PC-9 (cell line): Measurements from ENCODE around the gene ZDHHC14. TPM values are rescaled to one million over a fixed set of nuclear protein-coding genes. Genes with fewer than 3 reads are reported as not detected.

ENCODE experiments used
- BruUV-seq: library from RNA; stranded (reverse); fragments of 400-500 nt; replicated peaks from 2 replicates; lab custom pipeline; 2021; lab: Mats Ljungman, UMichigan
- CTCF ChIA-PET: fragments of 300-600 bp; sonication (Branson Sonifier 250); formaldehyde crosslinking; loops from one replicate; lab custom pipeline; 2022; ENCODE audit warnings: antibody characterized with exemption; lab: Charles Lee
- POLR2A ChIA-PET: fragments of 300-600 bp; sonication (Branson Sonifier 250); formaldehyde crosslinking; loops from one replicate; lab custom pipeline; 2022; ENCODE audit warnings: antibody characterized with exemption; ENCODE audit not compliant: unreplicated experiment; lab: Charles Lee
- DNase-seq, 2 experiments: peaks; one replicate each; pipeline versions ENCODE4 v3.0.0 to v3.0.0-alpha.2; 2015 to 2022; ENCODE audit warnings: mixed read lengths in 1 of 2
- H2AFZ ChIP-seq: fragments of 200-600 bp; sonication (generic); 2 replicates; pipeline ENCODE4 v1.8.1; 2017; ENCODE audit warnings: antibody characterized with exemption
- H3F3A ChIP-seq: fragments of 200-600 bp; sonication (generic); 2 replicates; pipeline ENCODE4 v1.8.1; 2017; ENCODE audit warnings: antibody characterized with exemption, mild to moderate bottlenecking, low read depth; ENCODE audit not compliant: insufficient read depth
- H3K27ac ChIP-seq: fragments of 200-600 bp; sonication (generic); 2 replicates; pipeline ENCODE4 v1.6.1; 2016; ENCODE audit warnings: mixed run types
- H3K27me3 ChIP-seq: fragments of 200-600 bp; sonication (generic); 2 replicates; pipeline ENCODE4 v1.6.1; 2016; ENCODE audit warnings: low read depth, mixed run types; ENCODE audit not compliant: insufficient read depth
- H3K36me3 ChIP-seq: fragments of 200-600 bp; sonication (generic); 2 replicates; pipeline ENCODE4 v1.6.1; 2016; ENCODE audit warnings: low read depth, mixed run types
- H3K4me1 ChIP-seq: fragments of 200-600 bp; sonication (generic); replicated peaks from 2 replicates; pipeline ENCODE4 v1.6.1; 2016; ENCODE audit warnings: mixed run types; ENCODE audit not compliant: insufficient read depth
- H3K4me2 ChIP-seq: fragments of 200-600 bp; sonication (generic); 2 replicates; pipeline ENCODE4 v1.6.1; 2017; ENCODE audit warnings: mixed run types
- H3K4me3 ChIP-seq: fragments of 200-600 bp; sonication (generic); 2 replicates; pipeline ENCODE4 v1.6.1; 2016; ENCODE audit warnings: mixed run types
- H3K79me2 ChIP-seq: fragments of 200-600 bp; sonication (generic); 2 replicates; pipeline ENCODE4 v1.6.1; 2017; ENCODE audit warnings: low read depth, mixed run types
- H3K9me2 ChIP-seq: fragments of 200-600 bp; sonication (generic); 2 replicates; pipeline ENCODE4 v1.8.1; 2017; ENCODE audit warnings: mild to moderate bottlenecking; ENCODE audit not compliant: insufficient read depth
- H3K9me3 ChIP-seq: fragments of 200-600 bp; sonication (generic); 2 replicates; pipeline ENCODE4 v1.8.1; 2016; ENCODE audit warnings: low read depth; ENCODE audit not compliant: insufficient read depth
- H4K20me1 ChIP-seq: fragments of 200-600 bp; sonication (generic); 2 replicates; pipeline ENCODE4 v1.8.1; 2017; ENCODE audit not compliant: insufficient read depth
- CTCF ChIP-seq: fragments of 200-600 bp; sonication (generic); conservative IDR thresholded peaks from 2 replicates; pipeline ENCODE4 v1.6.1; 2017; ENCODE audit warnings: mixed run types, antibody characterized with exemption, mild to moderate bottlenecking, moderate library complexity
- EZH2 ChIP-seq: fragments of 200-600 bp; sonication (generic); IDR thresholded peaks from 2 replicates; pipeline ENCODE4 v1.8.0; 2017; ENCODE audit warnings: antibody characterized with exemption, low read depth
- intact Hi-C: fragments of 100-400 bp; cut with micrococcal nuclease; formaldehyde crosslinking; loops from one replicate; pipeline ENCODE4 v1.10.0; 2022; ENCODE audit not compliant: unreplicated experiment
- total RNA-seq: library from RNA; stranded (reverse); gene quantifications from 2 replicates; pipeline ENCODE4 v1.2.3, GENCODE V29; 2021

Gene ZDHHC14
- total RNA-seq, 1 experiment from 2014 or later = 5.6 TPM

- H3K27ac ChIP-seq = no peak overlapping the region
- H3K9me3 ChIP-seq = no peaks in the 10 kb centered on the region
- ChIA-PET CTCF (no interaction called here), POLR2A (no interaction called here)
- H3F3A ChIP-seq = peaks cover 8% of the 10 kb centered on the region; the same call in 1 of the 2 replicates
- H2AFZ ChIP-seq = no peak overlapping the region
- H3K36me3 ChIP-seq = no peaks in the 10 kb centered on the region
- DNase-seq = no peak
- no peaks in the 10 kb centered on the region for H3K27me3 ChIP-seq
- H3K4me2 ChIP-seq = no peak overlapping the region
- TF ChIP-seq EZH2 (no peak), CTCF (no peak)
- no peaks in the 10 kb centered on the region for H3K9me2 ChIP-seq
- BruUV-seq = no TSS peak
- H3K4me3 ChIP-seq = no peak overlapping the region
- H4K20me1 ChIP-seq = no peaks in the 10 kb centered on the region
- H3K79me2 ChIP-seq = no peaks in the 10 kb centered on the region
- H3K4me1 ChIP-seq = peaks cover 16% of the 10 kb centered on the region
- intact Hi-C loops = no loop called here
Observed at GRCh38 chr6:157600807-157601206, 219.8 kb downstream of the ZDHHC14 start.

GRCh38 chr6:157602521-157603295 lies 221.7 kb downstream of the ZDHHC14 start:
- no peaks in the 10 kb centered on the region for H3K9me2 ChIP-seq
- no peaks in the 10 kb centered on the region for H3K27me3 ChIP-seq
- ChIA-PET CTCF (no interaction called here), POLR2A (no interaction called here)
- H3K9me3 ChIP-seq = no peaks in the 10 kb centered on the region
- no TSS peak for BruUV-seq
- intact Hi-C loops = no loop called here
- peaks cover 5% of the 10 kb centered on the region for H3K4me1 ChIP-seq
- no peak for DNase-seq
- no peak overlapping the region for H3K4me2 ChIP-seq
- no peak overlapping the region for H3K4me3 ChIP-seq
- H4K20me1 ChIP-seq = no peaks in the 10 kb centered on the region
- no peaks in the 10 kb centered on the region for H3F3A ChIP-seq
- TF ChIP-seq CTCF (no peak), EZH2 (no peak)
- H3K79me2 ChIP-seq = no peaks in the 10 kb centered on the region
- H3K36me3 ChIP-seq = no peaks in the 10 kb centered on the region
- H3K27ac ChIP-seq = no peak overlapping the region
- no peak overlapping the region for H2AFZ ChIP-seq

- Histone ChIP-seq H3K4me3 (no peak overlapping the region), H4K20me1 (no peaks in the 10 kb centered on the region), H2AFZ (no peak overlapping the region), H3F3A (no peaks in the 10 kb centered on the region), H3K36me3 (no peaks in the 10 kb centered on the region), H3K9me3 (no peaks in the 10 kb centered on the region), H3K27ac (no peak overlapping the region), H3K27me3 (no peaks in the 10 kb centered on the region), H3K9me2 (no peaks in the 10 kb centered on the region), H3K79me2 (no peaks in the 10 kb centered on the region), H3K4me2 (no peak overlapping the region), H3K4me1 (no peaks in the 10 kb centered on the region)
- DNase-seq = no peak
- CTCF ChIA-PET = no interaction called here
- BruUV-seq = no TSS peak
- POLR2A ChIA-PET = no interaction called here
- TF ChIP-seq CTCF = no peak
- no peak for TF ChIP-seq EZH2
- intact Hi-C loops = no loop called here
Observed at GRCh38 chr6:157603314-157603940, 222.4 kb downstream of the ZDHHC14 start.
